ENCODE measurements around the gene OSBPL10. TPM values are rescaled to one million over a fixed set of nuclear protein-coding genes. Genes with fewer than 3 reads are reported as not detected.
"Not testable (repeated sequence)": the region's sequence is repeated elsewhere in the genome, so short reads cannot be mapped to it uniquely, and the experiment has no call there.

OSBPL10 gene
- total RNA-seq, 4 donors from 2014 or later: 7.9 to 25.5 (median 11.8) TPM

- 87 to 88% methylated on average over 2 to 4 of the region's 5 CpGs for WGBS, 2 donors (ENCODE audit: low coverage in 1 of 2)
- H3K9me3 ChIP-seq: no peaks in the 10 kb centered on the region
- no peak overlapping the region for H3K4me3 ChIP-seq
- H3K4me1 ChIP-seq: peaks cover 0 to 10% (median 0%) of the 10 kb centered on the region in 3 donors
- no peak for ATAC-seq
- H3K36me3 ChIP-seq: no peaks in the 10 kb centered on the region
- TF ChIP-seq CTCF (IDR thresholded peaks at IDR 0.05): no peak
- no peak for TF ChIP-seq EP300 (IDR thresholded peaks at IDR 0.05)
- TF ChIP-seq POLR2A (IDR thresholded peaks at IDR 0.05): no peak
- no peak for TF ChIP-seq POLR2AphosphoS5 (IDR thresholded peaks at IDR 0.05)
- no peak overlapping the region for H3K27ac ChIP-seq
- no peaks in the 10 kb centered on the region for H3K27me3 ChIP-seq
Observed at GRCh38 chr3:31871939-31872507, 109.0 kb downstream of the OSBPL10 start.

GRCh38 chr3:31870111-31870510 is 111.0 kb downstream of the OSBPL10 start:
- H3K4me1 ChIP-seq, H3K27ac ChIP-seq: not testable (repeated sequence)
- WGBS, 2 donors (ENCODE audit: low coverage in 1 of 2): no CpG with 5 or more reads among the region's 28 CpGs

GRCh38 chr3:31868236-31868635 is 112.8 kb downstream of the OSBPL10 start:
- no peaks in the 10 kb centered on the region for H3K27me3 ChIP-seq
- no peaks in the 10 kb centered on the region for H3K4me1 ChIP-seq
- TF ChIP-seq POLR2A (IDR thresholded peaks at IDR 0.05): no peak
- no peak for TF ChIP-seq CTCF (IDR thresholded peaks at IDR 0.05)
- no peak overlapping the region for H3K4me3 ChIP-seq
- 81 to 92% methylated on average over 2 to 3 of the region's 5 CpGs for WGBS, 2 donors (ENCODE audit: low coverage in 1 of 2)
- H3K9me3 ChIP-seq: no peaks in the 10 kb centered on the region
- no peak for ATAC-seq
- H3K27ac ChIP-seq: no peak overlapping the region
- H3K36me3 ChIP-seq: no peaks in the 10 kb centered on the region

More at GRCh38 chr3:31870111-31870510, 111.0 kb downstream of the OSBPL10 start:
- not testable (repeated sequence) for H3K36me3 ChIP-seq, H3K27me3 ChIP-seq, H3K9me3 ChIP-seq, ATAC-seq, H3K4me3 ChIP-seq

GRCh38 chr3:31862666-31863279 is 118.3 kb downstream of the OSBPL10 start:
- no peak overlapping the region for H3K4me3 ChIP-seq
- no peak overlapping the region for H3K27ac ChIP-seq
- no peaks in the 10 kb centered on the region for H3K36me3 ChIP-seq
- no peak for ATAC-seq
- no peaks in the 10 kb centered on the region for H3K4me1 ChIP-seq
- no peaks in the 10 kb centered on the region for H3K9me3 ChIP-seq
- no peaks in the 10 kb centered on the region for H3K27me3 ChIP-seq
- TF ChIP-seq EP300 (IDR thresholded peaks at IDR 0.05) (no peak), POLR2AphosphoS5 (IDR thresholded peaks at IDR 0.05) (no peak), POLR2A (IDR thresholded peaks at IDR 0.05) (no peak), CTCF (IDR thresholded peaks at IDR 0.05) (no peak)
- 82 to 92% methylated on average over 2 of the region's 2 CpGs for WGBS, 2 donors (ENCODE audit: low coverage in 1 of 2)

- Histone ChIP-seq H3K27me3 (no peaks in the 10 kb centered on the region), H3K36me3 (no peaks in the 10 kb centered on the region), H3K9me3 (no peaks in the 10 kb centered on the region), H3K4me3 (no peak overlapping the region), H3K27ac (no peak overlapping the region), H3K4me1 (no peaks in the 10 kb centered on the region)
- TF ChIP-seq EP300 (IDR thresholded peaks at IDR 0.05): no peak
- TF ChIP-seq CTCF (IDR thresholded peaks at IDR 0.05): no peak
- no peak for TF ChIP-seq POLR2A (IDR thresholded peaks at IDR 0.05)
- WGBS, 2 donors (ENCODE audit: low coverage in 1 of 2): 52 to 100% methylated on average over 2 to 4 of the region's 5 CpGs
- ATAC-seq: no peak
Observed at GRCh38 chr3:31861826-31862225, 119.2 kb downstream of the OSBPL10 start.

- not testable (repeated sequence) for H3K36me3 ChIP-seq, H3K4me3 ChIP-seq, ATAC-seq, H3K27me3 ChIP-seq, H3K9me3 ChIP-seq, H3K4me1 ChIP-seq, H3K27ac ChIP-seq
- 90 to 100% methylated on average over 1 to 4 of the region's 4 CpGs for WGBS, 2 donors (ENCODE audit: low coverage in 1 of 2)
Observed at GRCh38 chr3:31860642-31861041, 120.4 kb downstream of the OSBPL10 start.
